ENCODE measurements around the gene GAL3ST3. TPM values are rescaled to one million over a fixed set of nuclear protein-coding genes. Genes with fewer than 3 reads are reported as not detected.

Gene GAL3ST3
- total RNA-seq, 1 donor from 2014 or later = not detected

DNA sequence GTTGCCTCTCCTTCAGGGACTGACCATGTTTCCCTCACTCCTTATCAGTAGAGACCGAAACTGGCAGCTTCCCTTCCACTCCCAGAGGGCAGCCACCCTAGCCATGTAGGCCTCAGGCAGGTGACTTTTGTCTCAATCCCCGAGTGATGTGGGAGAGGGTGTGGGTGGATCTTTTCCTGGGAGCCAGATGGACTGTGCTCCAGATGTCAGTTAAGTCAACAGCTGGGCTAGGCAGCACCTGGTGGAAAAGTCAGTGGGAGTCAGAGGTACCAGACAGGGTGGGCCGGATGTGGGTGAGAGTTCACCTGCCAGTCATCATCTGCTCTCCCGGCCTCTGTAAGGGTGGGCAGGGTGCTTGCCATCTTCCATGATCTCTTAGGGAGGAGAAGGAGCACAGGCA lies 44.8 kb downstream of the GAL3ST3 start:
- no peaks in the 10 kb centered on the region for H3K9me3 ChIP-seq
- peaks cover 24% of the 10 kb centered on the region for H3K4me1 ChIP-seq
- intact Hi-C loops (cut with DNase I) = no loop called here
- peaks cover 29% of the 10 kb centered on the region for H3K36me3 ChIP-seq
- no peak for ATAC-seq
- no peak for DNase-seq
- H3K27ac ChIP-seq = no peak overlapping the region
- no peaks in the 10 kb centered on the region for H3K27me3 ChIP-seq (ENCODE audit: low read depth)
- H3K4me3 ChIP-seq = no peak overlapping the region
- TF ChIP-seq, protein P1, sequence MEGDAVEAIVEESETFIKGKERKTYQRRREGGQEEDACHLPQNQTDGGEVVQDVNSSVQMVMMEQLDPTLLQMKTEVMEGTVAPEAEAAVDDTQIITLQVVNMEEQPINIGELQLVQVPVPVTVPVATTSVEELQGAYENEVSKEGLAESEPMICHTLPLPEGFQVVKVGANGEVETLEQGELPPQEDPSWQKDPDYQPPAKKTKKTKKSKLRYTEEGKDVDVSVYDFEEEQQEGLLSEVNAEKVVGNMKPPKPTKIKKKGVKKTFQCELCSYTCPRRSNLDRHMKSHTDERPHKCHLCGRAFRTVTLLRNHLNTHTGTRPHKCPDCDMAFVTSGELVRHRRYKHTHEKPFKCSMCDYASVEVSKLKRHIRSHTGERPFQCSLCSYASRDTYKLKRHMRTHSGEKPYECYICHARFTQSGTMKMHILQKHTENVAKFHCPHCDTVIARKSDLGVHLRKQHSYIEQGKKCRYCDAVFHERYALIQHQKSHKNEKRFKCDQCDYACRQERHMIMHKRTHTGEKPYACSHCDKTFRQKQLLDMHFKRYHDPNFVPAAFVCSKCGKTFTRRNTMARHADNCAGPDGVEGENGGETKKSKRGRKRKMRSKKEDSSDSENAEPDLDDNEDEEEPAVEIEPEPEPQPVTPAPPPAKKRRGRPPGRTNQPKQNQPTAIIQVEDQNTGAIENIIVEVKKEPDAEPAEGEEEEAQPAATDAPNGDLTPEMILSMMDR (IDR thresholded peaks at IDR 0.05) = no peak

DNA sequence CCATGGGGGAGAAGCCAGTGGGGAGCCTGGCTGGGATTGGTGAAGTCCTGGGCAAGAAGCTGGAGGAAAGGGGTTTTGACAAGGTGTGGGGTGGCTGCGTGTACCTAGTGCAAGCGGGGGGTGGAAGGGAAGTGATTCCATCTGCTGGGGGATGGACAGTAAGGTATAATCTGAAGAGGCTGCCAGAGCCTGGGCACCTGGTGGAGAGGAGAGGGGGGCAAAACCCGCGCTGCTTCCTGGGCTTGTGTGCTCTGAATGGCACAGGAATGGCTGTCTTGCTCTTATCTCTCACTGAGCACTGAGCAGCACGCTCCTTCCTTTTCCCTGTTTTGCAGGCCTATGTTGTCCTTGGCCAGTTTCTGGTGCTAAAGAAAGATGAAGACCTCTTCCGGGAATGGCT lies 45.7 kb downstream of the GAL3ST3 start:
- peak overlapping the region; percentile 89 for H3K27ac ChIP-seq

DNA sequence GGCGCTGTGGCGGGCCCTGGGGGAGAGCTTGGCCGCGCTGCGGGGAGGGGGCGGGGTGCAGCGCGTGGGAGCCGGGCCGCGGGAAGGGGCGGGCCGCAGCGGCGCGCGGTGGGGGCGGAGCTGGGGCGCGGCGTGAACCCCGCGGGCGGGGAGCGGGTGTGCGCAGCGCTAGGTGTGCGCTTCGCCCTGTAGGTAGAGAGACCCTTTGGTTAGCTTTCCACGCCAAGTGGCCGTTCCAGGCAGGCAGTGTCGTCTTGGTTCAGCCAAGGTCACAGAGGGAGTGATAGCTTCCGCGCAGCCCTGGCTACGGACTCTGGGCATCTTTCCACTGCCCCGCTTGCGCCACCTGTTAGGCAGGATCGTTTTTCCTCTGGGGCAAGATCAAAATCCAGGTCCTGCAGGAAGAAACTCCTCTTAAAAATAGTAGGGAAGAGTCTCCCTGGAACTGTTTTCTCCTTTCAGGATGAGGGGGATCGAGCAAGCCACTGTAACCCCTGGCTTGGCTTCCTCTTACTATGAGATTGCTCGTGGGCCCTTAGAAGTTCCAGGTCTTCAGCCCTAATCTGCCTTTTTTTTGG lies 46.2 kb downstream of the GAL3ST3 start:
- peak overlapping the region; percentile 79 for H3K4me3 ChIP-seq
- peaks cover 24% of the 10 kb centered on the region for H3K4me1 ChIP-seq
- ATAC-seq (peak; percentile 88 to 94), DNase-seq (peak; percentile 73)
- TF ChIP-seq, protein P1 (IDR thresholded peaks at IDR 0.05) = no peak
- H3K9me3 ChIP-seq = no peaks in the 10 kb centered on the region
- peak overlapping the region; percentile 89 for H3K27ac ChIP-seq
- intact Hi-C loops (cut with DNase I) = no loop called here
- H3K27me3 ChIP-seq (ENCODE audit: low read depth) = no peaks in the 10 kb centered on the region
- peaks cover 44% of the 10 kb centered on the region for H3K36me3 ChIP-seq

More for the DNA sequence above, 45.7 kb downstream of the GAL3ST3 start:
- TF ChIP-seq, protein P1 (IDR thresholded peaks at IDR 0.05) = no peak
- Histone ChIP-seq H3K27me3 (ENCODE audit: low read depth) (no peaks in the 10 kb centered on the region), H3K36me3 (peaks cover 38% of the 10 kb centered on the region), H3K4me1 (peaks cover 24% of the 10 kb centered on the region), H3K9me3 (no peaks in the 10 kb centered on the region), H3K4me3 (peak overlapping the region; percentile 79)
- ATAC-seq = no peak
- DNase-seq = no peak
- intact Hi-C loops (cut with DNase I) = no loop called here

DNA sequence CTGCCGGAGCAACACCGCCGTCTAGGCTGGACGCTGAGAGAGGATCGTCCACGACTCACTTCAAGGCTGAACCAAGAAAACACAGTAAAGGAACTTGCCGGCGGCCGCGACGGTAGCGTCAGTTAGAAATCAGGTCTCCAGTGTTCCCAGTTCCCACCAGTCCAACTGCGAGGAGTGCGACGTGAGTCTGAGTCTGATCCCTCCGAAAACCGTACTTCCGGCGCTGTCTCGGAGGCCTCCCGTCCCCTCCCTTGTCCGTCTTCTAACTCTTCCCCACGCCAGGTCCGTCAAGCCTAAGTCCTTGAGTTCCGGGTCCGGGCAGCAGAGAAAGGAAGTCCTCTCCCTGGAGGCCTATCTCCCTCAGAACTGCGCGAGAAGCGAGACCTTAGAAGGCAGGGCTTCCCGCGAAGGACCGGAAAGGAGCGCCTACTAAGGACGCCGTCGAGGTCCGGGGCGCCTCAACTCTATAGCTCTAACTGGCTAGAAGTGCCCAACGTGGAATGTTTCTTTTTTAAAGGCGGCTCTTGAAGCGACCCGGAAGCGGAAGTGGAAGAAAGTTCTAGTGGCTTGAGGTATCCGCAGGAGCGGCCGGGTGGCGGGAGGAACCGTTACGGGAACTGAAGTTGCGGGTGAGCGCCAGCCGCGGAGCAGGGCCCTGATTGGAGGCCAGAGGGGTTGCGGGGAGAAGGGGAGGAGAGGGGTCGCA lies 46.9 kb downstream of the GAL3ST3 start, which contains the start of the genes BANF1 and EIF1AD:
TSS of gene BANF1 (plus strand) at position 562 of the 706 bp plus-strand sequence. CDS start 748 bp downstream, outside the sequence.
TSS of gene EIF1AD (minus strand) at position 216 of the 706 bp plus-strand sequence. CDS start 1,768 bp downstream, outside the sequence.
- H3K4me3 ChIP-seq = peak within 1 kb of the TSS; percentile 79
- peaks cover 50% of the 10 kb centered on the region for H3K36me3 ChIP-seq
- no peaks in the 10 kb centered on the region for H3K9me3 ChIP-seq
- no peaks in the 10 kb centered on the region for H3K27me3 ChIP-seq (ENCODE audit: low read depth)
- TF ChIP-seq, protein P1 (IDR thresholded peaks at IDR 0.05) = no peak
- peak; percentile 92 for DNase-seq
- peak; percentile 95 to 96 for ATAC-seq
- peaks cover 24% of the 10 kb centered on the region for H3K4me1 ChIP-seq
- H3K27ac ChIP-seq = peak within 1 kb of the TSS; percentile 89
- intact Hi-C loops (cut with DNase I) = no loop called here

DNA sequence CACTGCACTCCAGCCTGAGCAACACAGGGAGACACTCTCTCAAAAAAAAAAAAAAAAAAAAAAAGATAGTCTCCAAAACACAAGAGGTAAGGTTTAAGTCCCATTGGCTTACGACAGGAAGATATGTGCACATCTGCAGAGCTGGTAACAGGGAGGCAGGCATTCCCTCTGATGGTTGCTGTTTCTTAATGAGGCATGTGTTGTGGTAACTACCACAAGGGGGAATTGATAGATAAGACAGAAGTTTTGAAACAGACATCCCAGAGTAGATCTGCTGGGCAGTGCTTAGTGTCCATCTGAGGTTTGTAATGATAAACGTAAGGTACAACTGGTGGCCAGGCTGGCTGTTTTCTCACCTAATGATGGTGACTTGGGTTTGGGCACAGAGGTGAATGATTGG lies 51.7 kb downstream of the GAL3ST3 start:
- intact Hi-C loops (cut with DNase I) = no loop called here

More for the DNA sequence above, 51.7 kb downstream of the GAL3ST3 start:
- TF ChIP-seq, protein P1 (IDR thresholded peaks at IDR 0.05) = no peak
- H3K9me3 ChIP-seq = no peaks in the 10 kb centered on the region
- H3K27me3 ChIP-seq (ENCODE audit: low read depth) = no peaks in the 10 kb centered on the region
- H3K36me3 ChIP-seq = peaks cover 45% of the 10 kb centered on the region
- peaks cover 15% of the 10 kb centered on the region for H3K4me1 ChIP-seq
- ATAC-seq (no peak), DNase-seq (no peak)
- no peak overlapping the region for H3K27ac ChIP-seq
- no peak overlapping the region for H3K4me3 ChIP-seq

Measured in lower lobe of right lung (tissue), 2 donors.